Gastrocnemius medialis (tissue), 4 donors: ENCODE data around the gene INTS7. TPM values are rescaled to one million over a fixed set of nuclear protein-coding genes. Genes with fewer than 3 reads are reported as not detected.

Experiments used
- ATAC-seq, 2 donors: fragments of 150-250 bp; one replicate each; pipeline ENCODE4 v1.9.1; 2016
- DNase-seq, 2 donors: peaks; one replicate each; pipeline ENCODE4 v3.0.0-alpha.2; 2019
- H3K27ac ChIP-seq, 4 donors: fragments of 200-600 bp; sonication (generic); 1 replicate in 1 of 4; 2 replicates in 3 of 4; pipeline ENCODE4 v1.5.1; 2016 to 2018; ENCODE audit warnings: mild to moderate bottlenecking in 2 of 4, moderate library complexity in 1 of 4
- H3K27me3 ChIP-seq, 3 donors: fragments of 200-600 bp; sonication (generic) in 2 of 3; 1 replicate in 1 of 3; 2 replicates in 2 of 3; pipeline versions ENCODE4 v1.5.1 to v1.6.0; 2016 to 2019; ENCODE audit warnings: mild to moderate bottlenecking in 1 of 3, moderate library complexity in 1 of 3
- H3K36me3 ChIP-seq, 2 donors: fragments of 200-600 bp; sonication (generic) in 1 of 2; one replicate each; pipeline ENCODE4 v1.5.1; 2017 to 2018
- H3K4me1 ChIP-seq, 2 donors: fragments of 200-600 bp; sonication (generic) in 1 of 2; one replicate each; pipeline ENCODE4 v1.5.1; 2016 to 2017; ENCODE audit warnings: mild to moderate bottlenecking in 2 of 2
- H3K4me3 ChIP-seq, 4 donors: fragments of 200-600 bp; sonication (generic) in 3 of 4; 1 replicate in 1 of 4; 2 replicates in 3 of 4; pipeline ENCODE4 v1.5.1; 2016 to 2019; ENCODE audit warnings: mild to moderate bottlenecking in 2 of 4
- H3K9me3 ChIP-seq, 3 donors: fragments of 200-600 bp; sonication (generic) in 2 of 3; 1 replicate in 1 of 3; 2 replicates in 2 of 3; pipeline ENCODE4 v1.5.1; 2016 to 2019
- CTCF ChIP-seq, 5 experiments: fragments of 450-650 bp in 3 of 5; fragments of 200-600 bp in 2 of 5; sonication (generic) in 2 of 5; IDR thresholded peaks in 4 of 5; conservative IDR thresholded peaks in 1 of 5; 1 replicate in 4 of 5; 2 replicates in 1 of 5; pipeline ENCODE4 v1.5.1; 2016 to 2019; ENCODE audit warnings: antibody characterized with exemption in 5 of 5, mild to moderate bottlenecking in 3 of 5, moderate library complexity in 3 of 5
- POLR2A ChIP-seq, 2 donors: fragments of 450-650 bp; IDR thresholded peaks; one replicate each; pipeline ENCODE4 v1.6.1; 2017; ENCODE audit warnings: antibody characterized with exemption in 2 of 2, mild to moderate bottlenecking in 2 of 2, moderate library complexity in 2 of 2
- in situ Hi-C, 4 donors: fragments of 200-750 bp; cut with MboI; loops; one replicate each; pipeline versions ENCODE4 v1.15.0 to v1.8.0; 2017; ENCODE audit warnings: low sequenced_read_pairs in 4 of 4
- intact Hi-C: fragments of 100-400 bp; cut with DNase I; formaldehyde crosslinking; loops from one replicate; pipeline ENCODE4 v1.15.1; 2023; ENCODE audit warnings: low total_unique reads
- total RNA-seq, 4 donors: library from RNA; depleted of rRNA; stranded (reverse); fragments of >200 nt; gene quantifications; one replicate each; pipeline versions ENCODE4 v1.1.0 to v1.2.3, GENCODE V29; 2016

Gene INTS7
- 1 to 10 TPM; 4.0 to 8.0 (median 6.6) TPM for total RNA-seq

GRCh38 chr1:212035123-212035834, at the start of gene INTS7, which contains the start of gene DTL:
TSS of gene INTS7 (minus strand) at chr1:212035557. CDS start at chr1:212035437, 120 bp downstream.
TSS of gene DTL (plus strand) at chr1:212035748. CDS start at chr1:212035891, 143 bp downstream.
- peak; percentile 95 to 98 for ATAC-seq
- H3K27ac ChIP-seq: peak within 1 kb of the TSS; percentile 80 to 91 (median 89)

GRCh38 chr1:212082765-212083406, 47.5 kb upstream of the INTS7 start:
- DNase-seq (no peak), ATAC-seq (no peak)
- in situ Hi-C loops: no loop called here

More at GRCh38 chr1:212035123-212035834, at the start of gene INTS7, which contains the start of gene DTL:
- peak; percentile 98 to 99 for DNase-seq
- Histone ChIP-seq H3K9me3 (no peaks in the 10 kb centered on the region), H3K36me3 (no peaks in the 10 kb centered on the region), H3K4me3 (peak within 1 kb of the TSS; percentile 68 to 78 (median 74)), H3K4me1 (peaks cover 15 to 20% of the 10 kb centered on the region in 2 donors), H3K27me3 (no peaks in the 10 kb centered on the region)
- in situ Hi-C loops (loop anchor here in 2 of 4 donors (25.0 kb wide), 2 partner anchors 348 to 977 kb away; partner anchors contain the start of genes ANGEL2 (in 1 of the 2) and NEK2 (in 1 of the 2)), intact Hi-C loops (loop anchor here (1.0 to 10.0 kb wide), 6 partner anchors 22 to 460 kb away; partner anchors contain the start of genes NENF, PPP2R5A and SLC30A1)
- peak; percentile 78 to 97 (median 91) for TF ChIP-seq CTCF (IDR thresholded peaks at IDR 0.05 in 4 of 5, conservative IDR thresholded peaks at IDR 0.05 in 1 of 5)
- no peak for TF ChIP-seq POLR2A (IDR thresholded peaks at IDR 0.05)

GRCh38 chr1:212078826-212079225, 43.5 kb upstream of the INTS7 start:
- Histone ChIP-seq H3K4me3 (no peak overlapping the region), H3K9me3 (no peaks in the 10 kb centered on the region), H3K27ac (no peak overlapping the region), H3K4me1 (peaks cover 18 to 28% of the 10 kb centered on the region in 2 donors), H3K36me3 (no peaks in the 10 kb centered on the region), H3K27me3 (no peaks in the 10 kb centered on the region)
- in situ Hi-C loops (no loop called here), intact Hi-C loops (no loop called here)
- ATAC-seq: no peak
- TF ChIP-seq POLR2A (IDR thresholded peaks at IDR 0.05): no peak
- TF ChIP-seq CTCF (IDR thresholded peaks at IDR 0.05 in 4 of 5, conservative IDR thresholded peaks at IDR 0.05 in 1 of 5): no peak
- no peak for DNase-seq

More at GRCh38 chr1:212082765-212083406, 47.5 kb upstream of the INTS7 start:
- Histone ChIP-seq H3K9me3 (no peaks in the 10 kb centered on the region), H3K27me3 (no peaks in the 10 kb centered on the region), H3K27ac (no peak overlapping the region), H3K4me1 (peaks cover 0 to 4% of the 10 kb centered on the region in 2 donors), H3K36me3 (no peaks in the 10 kb centered on the region), H3K4me3 (no peak overlapping the region)
- intact Hi-C loops: no loop called here
- TF ChIP-seq CTCF (IDR thresholded peaks at IDR 0.05 in 4 of 5, conservative IDR thresholded peaks at IDR 0.05 in 1 of 5) (no peak), POLR2A (IDR thresholded peaks at IDR 0.05) (no peak)

- Histone ChIP-seq H3K27ac (peak overlapping the region; percentile 51 to 91 (median 72)), H3K4me3 (no peak overlapping the region), H3K27me3 (no peaks in the 10 kb centered on the region), H3K36me3 (no peaks in the 10 kb centered on the region), H3K9me3 (no peaks in the 10 kb centered on the region), H3K4me1 (peaks cover 18 to 28% of the 10 kb centered on the region in 2 donors)
- TF ChIP-seq POLR2A (IDR thresholded peaks at IDR 0.05): no peak
- no peak for TF ChIP-seq CTCF (IDR thresholded peaks at IDR 0.05 in 4 of 5, conservative IDR thresholded peaks at IDR 0.05 in 1 of 5)
- DNase-seq (no peak), ATAC-seq (peak; percentile 35 to 38)
- intact Hi-C loops: loop anchor here (2.0 kb wide), 1 partner anchor 42 kb away; no protein-coding TSS in a partner anchor
- in situ Hi-C loops: no loop called here
These were observed 41.7 kb upstream of the INTS7 start for GRCh38 chr1:212077028-212077427.
